Measurements from ENCODE around the gene STAMBP.

DNA sequence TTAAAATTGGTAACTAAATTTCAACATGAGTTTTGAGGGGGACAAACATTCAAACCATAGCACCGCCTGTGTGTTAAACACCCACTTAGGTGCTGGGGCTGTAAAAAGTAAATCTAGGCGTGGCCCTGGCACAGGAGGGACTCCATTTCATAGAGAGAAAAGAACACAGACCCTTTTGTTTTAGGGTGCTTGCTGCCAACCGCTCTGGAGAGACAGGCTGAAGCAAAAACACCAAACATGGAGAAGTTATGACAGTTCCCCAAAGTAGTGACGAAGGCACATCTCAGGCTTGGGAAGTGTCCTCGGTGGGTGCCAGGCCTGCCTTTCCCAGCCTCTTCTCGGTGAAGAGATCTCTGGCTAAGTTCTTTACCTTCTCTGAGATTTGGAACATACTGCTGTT, 69.2 kb downstream of the STAMBP start:
- TF ChIP-seq POLR2A (IDR thresholded peaks at IDR 0.05): no peak
- TF ChIP-seq, protein P1, sequence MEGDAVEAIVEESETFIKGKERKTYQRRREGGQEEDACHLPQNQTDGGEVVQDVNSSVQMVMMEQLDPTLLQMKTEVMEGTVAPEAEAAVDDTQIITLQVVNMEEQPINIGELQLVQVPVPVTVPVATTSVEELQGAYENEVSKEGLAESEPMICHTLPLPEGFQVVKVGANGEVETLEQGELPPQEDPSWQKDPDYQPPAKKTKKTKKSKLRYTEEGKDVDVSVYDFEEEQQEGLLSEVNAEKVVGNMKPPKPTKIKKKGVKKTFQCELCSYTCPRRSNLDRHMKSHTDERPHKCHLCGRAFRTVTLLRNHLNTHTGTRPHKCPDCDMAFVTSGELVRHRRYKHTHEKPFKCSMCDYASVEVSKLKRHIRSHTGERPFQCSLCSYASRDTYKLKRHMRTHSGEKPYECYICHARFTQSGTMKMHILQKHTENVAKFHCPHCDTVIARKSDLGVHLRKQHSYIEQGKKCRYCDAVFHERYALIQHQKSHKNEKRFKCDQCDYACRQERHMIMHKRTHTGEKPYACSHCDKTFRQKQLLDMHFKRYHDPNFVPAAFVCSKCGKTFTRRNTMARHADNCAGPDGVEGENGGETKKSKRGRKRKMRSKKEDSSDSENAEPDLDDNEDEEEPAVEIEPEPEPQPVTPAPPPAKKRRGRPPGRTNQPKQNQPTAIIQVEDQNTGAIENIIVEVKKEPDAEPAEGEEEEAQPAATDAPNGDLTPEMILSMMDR (IDR thresholded peaks at IDR 0.05): no peak
